ENCODE data around the gene CNPY1.

The CNPY1 gene

GRCh38 chr7:155451840-155452239 is 94.5 kb downstream of the CNPY1 start:
- no peak for TF ChIP-seq CTCF (IDR thresholded peaks at IDR 0.05; ENCODE audit: low read depth, low read length)
- no peak for DNase-seq (ENCODE audit: low read depth in 2 of 2)
- H3K4me3 ChIP-seq (replicated peaks in 1 of 2; ENCODE audit: low read depth in 2 of 2, low read length in 2 of 2): no peak overlapping the region
